K562 (cell line): ENCODE results near the gene ZZZ3. TPM values are rescaled to one million over a fixed set of nuclear protein-coding genes. Genes with fewer than 3 reads are reported as not detected.

Experiments used
- C11orf30 ChIP-seq: fragments of 450-650 bp; IDR thresholded peaks from 2 replicates; pipeline ENCODE4 v1.6.1; 2016; ENCODE audit warnings: low read depth, mild to moderate bottlenecking
- COPS2 ChIP-seq: fragments of 450-650 bp; conservative IDR thresholded peaks from 2 replicates; pipeline ENCODE4 v1.6.1; 2016; ENCODE audit warnings: mild to moderate bottlenecking, moderate library complexity
- DNMT1 ChIP-seq: fragments of 450-650 bp; IDR thresholded peaks from 2 replicates; pipeline ENCODE4 v1.6.1; 2016; ENCODE audit warnings: antibody characterized with exemption, mild to moderate bottlenecking
- KDM2B ChIP-seq: fragments of 250-450 bp; sonication (Bioruptor Pico); IDR thresholded peaks from 2 replicates; pipeline ENCODE4 v1.8.0; 2021; ENCODE audit warnings: mild to moderate bottlenecking, moderate library complexity
- PHF20 ChIP-seq: fragments of 450-650 bp; IDR thresholded peaks from 2 replicates; pipeline ENCODE4 v1.6.1; 2018; ENCODE audit not compliant: partially characterized antibody
- SIN3A ChIP-seq, 2 experiments: fragments of 150-350 bp in 1 of 2; IDR thresholded peaks; 2 replicates each; pipeline ENCODE4 v1.6.1; 2011 to 2016; ENCODE audit warnings: borderline replicate concordance in 2 of 2, low read depth in 2 of 2, low read length in 2 of 2, mild to moderate bottlenecking in 2 of 2, moderate library complexity in 2 of 2; ENCODE audit not compliant: control insufficient read depth in 1 of 2
- SRSF1 ChIP-seq: fragments of 200-400 bp; formaldehyde crosslinking; IDR thresholded peaks from 2 replicates; pipeline ENCODE4 v1.6.1; 2017; ENCODE audit warnings: mild to moderate bottlenecking, low read depth, low read length, moderate library complexity
- ZC3H4 ChIP-seq: sonication (generic); formaldehyde crosslinking; IDR thresholded peaks from 2 replicates; pipeline ENCODE4 v1.9.0; 2021; ENCODE audit warnings: missing genetic modification reagents, borderline replicate concordance
- ZNF431 ChIP-seq: sonication (generic); formaldehyde crosslinking; IDR thresholded peaks from 2 replicates; pipeline ENCODE4 v1.8.0; 2022; ENCODE audit warnings: mild to moderate bottlenecking, missing genetic modification reagents
- ZNF586 ChIP-seq: fragments of 450-650 bp; formaldehyde crosslinking; conservative IDR thresholded peaks from 2 replicates; pipeline ENCODE4 v1.4.0; 2020; ENCODE audit warnings: mild to moderate bottlenecking, moderate library complexity
- ZNF785 ChIP-seq: fragments of 250-450 bp; sonication (Bioruptor Pico); IDR thresholded peaks from 2 replicates; pipeline ENCODE4 v1.4.0; 2020; ENCODE audit warnings: mild to moderate bottlenecking
- polyA plus RNA-seq, 8 experiments: library from polyadenylated mRNA; depleted of rRNA in 4 of 8; stranded (reverse) in 5 of 8; unstranded in 3 of 8; fragments of >200 nt; fragmentation: Nextera tagmentation in 2 of 8; fragmentation: Illumina TruSeq in 1 of 8; extraction: Ambion mirVana in 2 of 8; extraction: Trizol in 1 of 8; gene quantifications; 2 replicates each; pipeline versions ENCODE4 v1.2.1 to v1.2.3, GENCODE V29; 2011 to 2014; ENCODE audit warnings: inconsistent platforms in 1 of 8, missing spikeins in 1 of 8
- total RNA-seq, 7 experiments: library from RNA; depleted of rRNA in 6 of 7; stranded (reverse); fragments of >200 nt in 6 of 7; fragmentation: Illumina TruSeq in 2 of 7; extraction: Trizol in 2 of 7; gene quantifications; 2 replicates each; pipeline versions ENCODE4 v1.2.1 to v1.2.3, GENCODE V29; 2011 to 2021; ENCODE audit warnings: low replicate concordance in 1 of 7
- TF ChIP-seq, protein P1 (sequence below): fragments of 250-450 bp; sonication (Bioruptor Pico); IDR thresholded peaks from 2 replicates; pipeline ENCODE4 v1.4.0; 2020; ENCODE audit warnings: mild to moderate bottlenecking, moderate library complexity, borderline replicate concordance
- TF ChIP-seq, protein P2 (sequence below), 3 experiments: fragments of 200-800 bp in 1 of 3; sonication (Bioruptor generic) in 1 of 3; sonication (generic) in 1 of 3; formaldehyde crosslinking in 1 of 3; IDR thresholded peaks; 2 replicates each; pipeline versions ENCODE4 v1.6.1 to v1.8.0; 2016 to 2022; ENCODE audit warnings: mild to moderate bottlenecking in 2 of 3, missing compliant biosample characterization in 2 of 3, missing genetic modification characterization in 2 of 3, missing genetic modification reagents in 1 of 3

ZZZ3 gene
- total and polyA plus RNA-seq, 9 of the 15 experiments (the other 6 are each of a cell fraction or from before 2014, with no cell fraction given): 13.9 to 64.0 (median 36.7) TPM

DNA sequence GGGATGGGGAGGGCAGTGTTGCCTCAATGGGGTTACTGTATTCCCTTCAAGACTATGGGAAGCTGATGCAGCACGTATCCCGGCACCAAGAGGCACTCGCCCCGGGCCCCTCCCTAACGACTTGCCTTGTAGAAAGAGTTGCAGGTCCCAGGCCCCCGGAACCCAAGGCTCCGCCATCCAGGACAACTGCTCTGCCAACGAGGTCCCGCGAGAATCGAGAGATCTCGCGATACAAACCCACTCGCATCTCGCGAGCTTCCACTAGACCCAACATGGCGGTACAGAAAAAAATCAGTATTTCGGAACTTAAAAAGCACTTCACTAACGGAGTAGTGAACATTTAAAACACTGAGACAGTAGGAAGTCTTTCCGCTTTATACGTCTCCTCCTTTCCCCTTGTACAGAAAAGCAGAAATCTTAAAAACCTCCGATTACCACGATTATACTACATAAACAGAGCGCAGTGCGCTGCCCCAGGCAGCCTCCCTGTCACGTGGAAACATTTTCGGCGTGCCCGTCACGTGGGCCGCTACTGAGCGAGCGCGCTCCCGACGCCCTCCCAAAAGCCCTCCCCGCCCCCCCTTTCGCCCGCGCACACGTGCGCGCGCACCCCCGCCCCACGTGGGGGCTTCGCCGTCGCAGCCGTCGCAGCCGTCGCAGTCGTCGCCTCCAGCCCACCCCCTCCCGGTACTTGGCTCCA is at the start of gene ZZZ3 (continued):
- TF ChIP-seq, protein P1, sequence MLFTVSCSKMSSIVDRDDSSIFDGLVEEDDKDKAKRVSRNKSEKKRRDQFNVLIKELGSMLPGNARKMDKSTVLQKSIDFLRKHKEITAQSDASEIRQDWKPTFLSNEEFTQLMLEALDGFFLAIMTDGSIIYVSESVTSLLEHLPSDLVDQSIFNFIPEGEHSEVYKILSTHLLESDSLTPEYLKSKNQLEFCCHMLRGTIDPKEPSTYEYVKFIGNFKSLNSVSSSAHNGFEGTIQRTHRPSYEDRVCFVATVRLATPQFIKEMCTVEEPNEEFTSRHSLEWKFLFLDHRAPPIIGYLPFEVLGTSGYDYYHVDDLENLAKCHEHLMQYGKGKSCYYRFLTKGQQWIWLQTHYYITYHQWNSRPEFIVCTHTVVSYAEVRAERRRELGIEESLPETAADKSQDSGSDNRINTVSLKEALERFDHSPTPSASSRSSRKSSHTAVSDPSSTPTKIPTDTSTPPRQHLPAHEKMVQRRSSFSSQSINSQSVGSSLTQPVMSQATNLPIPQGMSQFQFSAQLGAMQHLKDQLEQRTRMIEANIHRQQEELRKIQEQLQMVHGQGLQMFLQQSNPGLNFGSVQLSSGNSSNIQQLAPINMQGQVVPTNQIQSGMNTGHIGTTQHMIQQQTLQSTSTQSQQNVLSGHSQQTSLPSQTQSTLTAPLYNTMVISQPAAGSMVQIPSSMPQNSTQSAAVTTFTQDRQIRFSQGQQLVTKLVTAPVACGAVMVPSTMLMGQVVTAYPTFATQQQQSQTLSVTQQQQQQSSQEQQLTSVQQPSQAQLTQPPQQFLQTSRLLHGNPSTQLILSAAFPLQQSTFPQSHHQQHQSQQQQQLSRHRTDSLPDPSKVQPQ (CRISPR knock-in tag): peak; percentile 76; the same call in 1 of the 2 replicates
- TF ChIP-seq SIN3A (IDR thresholded peaks at IDR 0.05; ENCODE audit: borderline replicate concordance in 2 of 2, control insufficient read depth in 1 of 2, low read depth in 2 of 2, low read length in 2 of 2) (peak; percentile 0 to 75; a peak in 1 of 4 replicates), ZC3H4 (no peak), ZNF431 (CRISPR knock-in tag) (no peak), ZNF586 (CRISPR knock-in tag) (no peak), COPS2 (no peak), KDM2B (CRISPR knock-in tag) (no peak), ZNF785 (CRISPR knock-in tag) (no peak), SRSF1 (no peak), DNMT1 (no peak), PHF20 (peak; percentile 82), C11orf30 (peak; percentile 99)
- TF ChIP-seq, protein P2, sequence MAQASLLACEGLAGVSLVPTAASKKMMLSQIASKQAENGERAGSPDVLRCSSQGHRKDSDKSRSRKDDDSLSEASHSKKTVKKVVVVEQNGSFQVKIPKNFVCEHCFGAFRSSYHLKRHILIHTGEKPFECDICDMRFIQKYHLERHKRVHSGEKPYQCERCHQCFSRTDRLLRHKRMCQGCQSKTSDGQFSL (CRISPR knock-in tag; IDR thresholded peaks at IDR 0.05): peak; percentile 90
- TF ChIP-seq, protein P2 (tag; IDR thresholded peaks at IDR 0.05): peak in 1 of 2 experiments; percentile 94; a peak in 2 of 4 replicates
